ENCODE measurements around the gene S100A13. TPM values are rescaled to one million over a fixed set of nuclear protein-coding genes. Genes with fewer than 3 reads are reported as not detected.
A peak's percentile ranks its signal among the peaks of the same experiment; 100 is the strongest.
"Not testable (repeated sequence)": the region's sequence is repeated elsewhere in the genome, so short reads cannot be mapped to it uniquely, and the experiment has no call there.

S100A13 gene
- total RNA-seq = 17.8 TPM

DNA sequence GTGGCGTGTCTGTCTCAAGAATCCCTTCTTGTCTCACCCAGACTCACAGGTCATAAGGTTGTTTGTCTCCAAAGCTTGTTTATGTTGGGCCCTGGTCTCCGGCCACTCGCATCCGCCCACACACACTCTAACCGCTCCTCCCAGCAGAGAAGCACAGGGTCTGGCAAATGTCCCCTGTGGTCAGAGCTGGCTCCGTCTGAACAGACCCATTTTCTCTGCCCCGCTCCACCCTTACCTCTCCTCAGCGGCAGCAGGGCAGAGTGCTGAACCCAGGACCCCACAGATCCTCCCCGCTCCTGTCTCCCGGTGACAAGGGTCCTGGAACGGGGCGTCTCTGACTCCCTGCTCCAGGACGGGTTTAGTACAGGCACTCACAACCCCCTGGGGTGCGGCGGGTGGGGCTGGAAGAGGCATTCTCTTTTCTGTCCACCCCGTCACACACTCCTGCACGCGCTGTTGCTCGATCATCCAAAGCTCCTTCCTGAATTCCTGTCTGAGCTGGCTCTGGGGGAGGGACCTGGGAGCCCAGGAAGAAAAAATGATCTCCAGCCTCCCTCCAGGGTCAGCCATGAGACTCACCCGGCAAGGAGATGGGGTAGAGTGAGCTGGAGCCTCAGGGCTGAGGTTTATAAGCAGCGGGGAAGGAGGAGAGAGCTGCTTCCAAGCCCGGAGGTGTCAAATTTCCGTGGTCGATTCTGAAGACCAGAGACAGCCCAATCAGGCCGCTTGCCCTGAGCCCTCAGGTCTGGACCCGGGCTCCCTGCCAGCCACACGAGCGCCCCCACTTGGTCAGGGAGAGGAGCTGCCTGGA is at the start of gene S100A13:
TSS of gene S100A13 (minus strand) at position 602 of the 811 bp plus-strand sequence. CDS start 1,033 bp downstream, outside the sequence.
- DNase-seq = peak; percentile 53

DNA sequence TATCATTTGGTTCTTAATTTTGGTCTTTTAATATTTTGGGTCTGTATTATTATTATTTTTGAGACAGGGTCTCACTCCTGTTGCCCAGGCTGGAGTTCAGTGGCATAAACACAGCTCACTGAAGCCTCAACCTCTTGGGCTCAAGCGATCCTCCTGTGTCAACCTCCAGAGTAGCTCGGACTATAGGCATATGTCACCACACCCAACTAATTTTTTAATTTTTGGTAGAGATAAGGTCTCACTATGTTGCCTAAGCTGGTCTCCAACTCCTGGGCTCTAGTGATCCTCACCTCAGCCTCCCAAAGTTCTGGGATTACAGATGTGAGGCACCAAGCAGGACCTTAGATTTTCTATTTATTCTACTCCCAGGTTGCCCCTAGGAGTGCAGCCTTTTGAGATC is 46.2 kb upstream of the S100A13 start:
- no peak for DNase-seq

- DNase-seq = peak; percentile 61
These were observed 44.5 kb upstream of the S100A13 start for GRCh38 chr1:153671628-153672353.

GRCh38 chr1:153670859-153671627 is 43.7 kb upstream of the S100A13 start, which contains the start of gene ILF2:
ILF2 (minus strand) TSS chr1:153670993; CDS start chr1:153670922, 71 bp downstream.
- DNase-seq = peak; percentile 99

- no peak for DNase-seq
These were observed 43.1 kb upstream of the S100A13 start for GRCh38 chr1:153670257-153670858.

DNA sequence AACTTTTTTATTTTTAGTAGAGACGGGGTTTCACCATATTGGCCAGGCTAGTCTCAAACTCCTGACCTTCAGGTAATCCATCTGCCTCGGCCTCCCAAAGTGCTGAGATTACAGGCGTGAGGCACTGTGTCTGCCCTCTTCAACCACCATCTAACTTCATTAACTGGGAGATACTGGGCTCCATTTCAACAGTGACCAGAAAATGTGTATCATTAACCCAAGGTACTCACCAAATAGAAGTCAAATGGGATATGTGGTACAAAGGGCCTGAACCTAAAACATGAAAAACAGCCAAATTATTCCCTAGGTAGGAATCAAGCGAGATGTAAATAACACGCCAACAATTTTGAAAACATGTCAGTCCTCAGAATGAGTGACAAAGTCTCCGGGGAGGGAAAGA is 42.3 kb upstream of the S100A13 start:
- no peak for DNase-seq

- DNase-seq = not testable (repeated sequence)
These were observed 41.4 kb upstream of the S100A13 start for GRCh38 chr1:153668672-153669071.

GRCh38 chr1:153667439-153667838 is 40.1 kb upstream of the S100A13 start:
- no peak for DNase-seq

- no peak for DNase-seq
These were observed 35.9 kb upstream of the S100A13 start for GRCh38 chr1:153663211-153663610.

- DNase-seq = no peak
These were observed 35.0 kb upstream of the S100A13 start for GRCh38 chr1:153662269-153662668.

- no peak for DNase-seq
These were observed 33.9 kb upstream of the S100A13 start for GRCh38 chr1:153661111-153661708.

DNA sequence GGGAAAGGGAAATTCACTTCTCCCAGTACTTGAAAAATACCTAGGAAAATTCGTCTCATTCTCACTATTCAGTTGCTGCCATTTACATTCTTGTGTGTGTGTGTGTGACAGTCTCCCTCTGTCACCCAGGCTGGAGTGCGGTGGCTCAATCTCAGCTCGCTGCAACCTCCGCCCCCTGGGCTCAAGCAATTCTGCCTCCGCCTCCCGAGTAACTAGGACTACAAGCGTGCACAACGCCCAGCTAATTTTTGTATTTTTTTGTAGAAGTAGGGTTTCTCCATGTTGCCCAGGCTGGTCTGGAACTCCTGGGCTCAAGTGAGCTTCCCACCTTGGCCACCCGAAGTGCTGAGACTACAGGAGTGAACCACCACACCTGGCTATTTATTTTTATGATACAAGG is 32.4 kb upstream of the S100A13 start:
- no peak for DNase-seq

DNA sequence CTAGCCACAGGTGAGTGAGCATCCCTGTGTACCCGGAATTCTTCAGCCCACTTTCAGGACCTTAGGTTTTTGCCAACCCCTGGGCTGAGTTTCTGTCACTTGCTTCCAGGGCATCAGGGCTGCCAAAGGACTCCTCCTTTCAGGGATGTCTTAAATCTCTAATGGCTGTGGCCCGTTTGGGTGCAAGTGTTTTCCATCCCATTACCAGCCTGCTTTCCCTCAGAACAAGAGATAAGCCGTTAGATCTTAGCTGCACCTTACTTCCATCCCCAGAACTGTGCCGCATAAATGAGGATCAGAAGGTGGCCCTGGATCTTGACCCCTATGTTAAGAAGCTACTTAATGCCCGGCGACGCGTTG is 31.9 kb upstream of the S100A13 start:
- DNase-seq = no peak

DNA sequence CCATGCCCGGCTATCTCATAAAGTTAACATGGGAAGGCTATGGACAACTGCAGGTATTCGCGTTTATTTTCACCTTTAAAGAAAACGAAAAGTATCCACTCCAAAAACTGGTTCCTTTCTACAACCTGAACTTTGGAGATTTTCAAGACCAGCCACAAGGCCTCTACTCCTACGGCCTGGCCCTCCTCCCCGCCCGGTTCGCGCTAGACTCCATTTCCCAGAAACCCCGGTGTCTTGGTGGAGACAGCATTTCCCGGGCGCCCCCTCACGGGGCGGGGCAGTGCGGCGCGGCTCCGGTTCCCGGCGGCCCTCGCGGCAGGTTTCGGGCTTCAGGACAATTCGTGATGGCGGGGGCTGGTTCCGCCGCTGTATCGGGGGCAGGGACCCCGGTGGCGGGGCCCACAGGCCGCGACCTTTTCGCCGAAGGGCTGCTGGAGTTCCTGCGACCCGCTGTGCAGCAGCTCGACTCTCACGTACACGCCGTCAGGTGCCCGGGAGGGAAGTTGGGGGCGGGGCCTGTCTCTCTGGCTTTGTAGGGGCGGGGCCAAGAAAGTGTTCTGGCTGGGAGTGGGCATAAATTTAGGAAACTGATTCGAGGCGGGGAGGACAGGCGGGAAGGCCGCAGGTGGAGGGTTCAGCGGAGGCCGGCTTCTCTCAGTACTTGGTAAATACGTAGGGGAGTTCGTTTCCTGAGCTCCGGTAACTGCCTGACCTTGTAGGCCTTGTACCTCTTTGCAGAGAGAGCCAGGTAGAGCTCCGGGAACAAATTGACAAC is 31.3 kb upstream of the S100A13 start, which contains the start of gene SNAPIN:
TSS of gene SNAPIN (plus strand) at position 304 of the 775 bp plus-strand sequence. CDS start at position 345, 41 bp downstream.
- peak; percentile 81 for DNase-seq

GRCh38 chr1:153655333-153655732 is 28.0 kb upstream of the S100A13 start:
- DNase-seq = no peak

GRCh38 chr1:153652805-153653500 is 25.6 kb upstream of the S100A13 start:
- no peak for DNase-seq

GRCh38 chr1:153651771-153652170 is 24.5 kb upstream of the S100A13 start:
- DNase-seq = no peak

- DNase-seq = no peak
These were observed 22.5 kb upstream of the S100A13 start for GRCh38 chr1:153649863-153650235.

DNA sequence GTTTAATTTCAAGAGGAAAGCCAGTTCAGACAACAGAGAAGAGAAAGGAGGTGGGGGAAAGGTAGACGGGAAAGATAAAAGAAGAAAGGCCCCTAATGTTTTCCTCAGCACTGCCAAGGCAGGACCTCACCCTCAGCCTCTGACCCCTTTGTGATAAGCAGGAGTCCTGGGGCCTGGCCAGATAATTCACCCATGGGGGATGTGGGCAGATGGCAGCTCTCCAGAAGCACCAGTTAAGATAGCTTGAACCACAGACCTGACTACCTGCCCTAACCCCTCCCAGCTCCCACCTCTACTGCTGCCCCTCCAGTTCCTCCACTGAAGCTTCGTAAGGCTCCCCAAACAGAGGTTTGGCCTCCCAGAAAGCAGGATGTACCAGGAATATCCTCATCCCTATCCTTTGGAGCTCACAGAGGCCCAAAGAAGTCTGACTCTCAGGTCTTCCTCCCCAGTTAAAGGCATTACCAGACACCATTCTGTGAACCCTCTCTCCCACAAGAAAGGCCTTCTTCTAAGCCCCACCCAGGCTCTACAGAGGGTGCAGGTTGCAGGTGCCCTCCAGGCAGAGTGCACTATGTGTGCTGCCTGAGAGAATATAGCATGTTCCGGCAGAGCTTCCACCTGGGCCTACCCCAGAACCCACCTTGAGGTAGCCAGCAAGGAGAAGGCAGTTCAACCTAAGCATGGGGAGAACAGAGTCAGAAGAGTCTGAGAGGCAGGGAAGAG is 22.0 kb upstream of the S100A13 start:
- DNase-seq = no peak

All from skin of body (tissue), 2 donors.